T-helper 1 cell treated with Interleukin-12 subunit alpha and Interleukin-12 subunit beta and Interleukin-4 antibody, amounts not matched to agents 30 ng/mL and 1 ng/mL, for 36 hours (primary cell): Measurements from ENCODE around the gene HEPH. TPM values are rescaled to one million over a fixed set of nuclear protein-coding genes. Genes with fewer than 3 reads are reported as not detected.
"Not testable (repeated sequence)": the region's sequence is repeated elsewhere in the genome, so short reads cannot be mapped to it uniquely, and the experiment has no call there.

Experiments used
- intact Hi-C: fragments of 100-400 bp; cut with micrococcal nuclease; formaldehyde crosslinking; loops from one replicate; pipeline ENCODE4 v1.15.1; 2024
- total RNA-seq: library from RNA; stranded (reverse); gene quantifications from 2 replicates; pipeline ENCODE4 v1.2.3, GENCODE V29; 2022

The HEPH gene
- total RNA-seq, 1 donor from 2014 or later, result not detected

GRCh38 chrX:66221856-66222255 is 57.8 kb downstream of the HEPH start:
- intact Hi-C loops, result no loop called here

- intact Hi-C loops, result no loop called here
Observed at GRCh38 chrX:66232296-66232695, 68.2 kb downstream of the HEPH start.

GRCh38 chrX:66233209-66233608 is 69.2 kb downstream of the HEPH start:
- intact Hi-C loops, result no loop called here

DNA sequence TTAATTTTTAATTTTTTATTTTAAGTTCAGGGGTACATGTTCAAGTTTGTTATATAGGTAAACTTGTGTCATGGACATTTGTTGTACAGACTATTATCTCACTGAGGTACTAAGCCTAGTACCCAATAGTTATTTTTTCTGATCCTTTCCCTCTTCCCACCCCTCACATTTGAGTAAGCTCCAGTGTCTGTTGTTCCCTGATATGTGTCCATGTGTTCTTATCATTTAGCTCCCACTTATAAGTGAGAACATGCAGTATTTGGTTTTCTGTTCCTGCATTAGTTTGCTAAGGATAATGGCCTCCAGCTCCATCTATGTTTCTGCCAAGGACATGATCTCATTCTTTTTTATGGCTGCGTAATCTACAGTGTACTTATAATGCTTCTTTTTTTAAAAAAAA is 69.9 kb downstream of the HEPH start:
- intact Hi-C loops, result not testable (repeated sequence)

DNA sequence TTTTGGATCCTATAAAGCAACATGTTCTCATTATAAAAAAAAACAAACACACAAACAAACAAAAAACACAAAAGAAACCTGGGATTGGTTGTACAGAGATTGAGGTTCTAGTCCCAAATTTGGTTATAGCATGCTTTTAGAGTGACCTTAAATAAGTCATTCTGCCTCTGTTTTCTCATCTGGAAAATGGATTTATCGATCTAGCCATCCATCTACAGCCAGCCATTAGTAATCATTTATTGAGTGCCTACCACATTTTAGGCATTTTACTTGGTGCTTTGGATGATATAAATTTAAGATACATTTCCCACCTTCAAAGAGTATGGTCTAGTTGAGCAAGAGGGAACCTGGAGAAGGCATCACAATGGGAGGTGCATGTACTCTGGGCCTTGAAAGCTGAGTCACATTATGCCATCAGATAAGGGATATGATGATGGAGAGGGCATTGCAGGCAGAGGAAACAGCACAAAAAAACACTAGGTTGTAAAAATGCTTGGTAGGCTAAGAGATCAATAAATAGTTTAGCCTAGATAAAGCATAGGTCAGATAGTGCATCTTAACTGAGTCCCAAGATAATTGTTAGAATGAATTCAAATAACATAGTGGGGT is 91.4 kb downstream of the HEPH start:
- intact Hi-C loops, result no loop called here

- intact Hi-C loops, result no loop called here
Observed at GRCh38 chrX:66262807-66263206, 98.8 kb downstream of the HEPH start.

Other genes with a start within 250 kb of the HEPH start
- gene VSIG4, start 124.2 kb upstream of the HEPH start, total RNA-seq, result not detected in 2 replicates